CD14-positive monocyte (primary cell): Measurements from ENCODE around the gene LCE1F. TPM values are rescaled to one million over a fixed set of nuclear protein-coding genes. Genes with fewer than 3 reads are reported as not detected.
A peak's percentile ranks its signal among the peaks of the same experiment; 100 is the strongest.

Experiments used
- DNase-seq, 3 donors: peaks; one replicate each; pipeline ENCODE4 v3.0.0-alpha.2; 2011 to 2022
- H2AFZ ChIP-seq: 2 replicates; pipeline ENCODE4 v1.6.0; 2012; ENCODE audit warnings: mild to moderate bottlenecking, low read depth, low read length, inconsistent platforms; ENCODE audit not compliant: insufficient read depth, poor library complexity, severe bottlenecking
- H3K27ac ChIP-seq, 2 donors: 1 replicate in 1 of 2; 2 replicates in 1 of 2; pipeline ENCODE4 v1.5.1; 2012 to 2013; ENCODE audit warnings: low read length in 2 of 2, control low read depth in 1 of 2, inconsistent platforms in 1 of 2, low read depth in 1 of 2, mild to moderate bottlenecking in 1 of 2
- H3K27me3 ChIP-seq, 2 donors: one replicate each; pipeline versions ENCODE4 v1.6.0 to v1.6.1; 2011 to 2013; ENCODE audit warnings: low read length in 2 of 2; ENCODE audit not compliant: control insufficient read depth in 2 of 2, insufficient read depth in 2 of 2
- H3K36me3 ChIP-seq, 2 donors: replicated peaks in 1 of 2; 1 replicate in 1 of 2; 2 replicates in 1 of 2; pipeline versions ENCODE4 v1.5.1 to v1.6.1; 2012 to 2013; ENCODE audit warnings: low read length in 2 of 2, control low read depth in 1 of 2, inconsistent platforms in 1 of 2, mild to moderate bottlenecking in 1 of 2; ENCODE audit not compliant: insufficient read depth in 2 of 2, control insufficient read depth in 1 of 2
- H3K4me1 ChIP-seq, 2 donors: 1 replicate in 1 of 2; 2 replicates in 1 of 2; pipeline versions ENCODE4 v1.5.1 to v1.6.1; 2012 to 2013; ENCODE audit warnings: low read length in 2 of 2, control low read depth in 1 of 2, inconsistent platforms in 1 of 2, mild to moderate bottlenecking in 1 of 2, moderate library complexity in 1 of 2; ENCODE audit not compliant: insufficient read depth in 2 of 2, control insufficient read depth in 1 of 2
- H3K4me2 ChIP-seq: replicated peaks from 2 replicates; pipeline ENCODE3; 2012; ENCODE audit warnings: low read length, moderate library complexity, mild to moderate bottlenecking; ENCODE audit not compliant: poor library complexity, severe bottlenecking; ENCODE audit errors: extremely low read depth
- H3K4me3 ChIP-seq, 3 experiments: fragments of 200-600 bp in 1 of 3; sonication (generic) in 1 of 3; replicated peaks in 1 of 3; 1 replicate in 2 of 3; 2 replicates in 1 of 3; pipeline ENCODE4 v1.5.1; 2011 to 2013; ENCODE audit warnings: low read length in 3 of 3, mild to moderate bottlenecking in 3 of 3, control low read depth in 2 of 3, low read depth in 2 of 3, inconsistent platforms in 1 of 3, moderate library complexity in 1 of 3
- H3K79me2 ChIP-seq: 2 replicates; pipeline ENCODE4 v1.6.0; 2012; ENCODE audit warnings: mild to moderate bottlenecking, control low read depth, inconsistent platforms, low read length, moderate library complexity; ENCODE audit not compliant: insufficient read depth
- H3K9ac ChIP-seq: 2 replicates; pipeline ENCODE4 v1.6.0; 2017; ENCODE audit warnings: low read length, mild to moderate bottlenecking; ENCODE audit not compliant: insufficient read depth, poor library complexity, severe bottlenecking
- H3K9me3 ChIP-seq, 2 donors: replicated peaks in 1 of 2; 1 replicate in 1 of 2; 2 replicates in 1 of 2; pipeline versions ENCODE4 v1.5.1 to v1.6.1; 2012 to 2013; ENCODE audit warnings: low read length in 2 of 2, control low read depth in 1 of 2; ENCODE audit not compliant: control insufficient read depth in 1 of 2, insufficient read depth in 1 of 2
- H4K20me1 ChIP-seq: 2 replicates; pipeline ENCODE4 v1.6.0; 2012; ENCODE audit warnings: mild to moderate bottlenecking, low read length, control low read depth, moderate library complexity; ENCODE audit not compliant: insufficient read depth
- H3K27ac Mint-ChIP-seq, 7 donors: one replicate each; pipeline ENCODE4 v1.8.0; 2020; ENCODE audit warnings: mild to moderate bottlenecking in 7 of 7, mixed read lengths in 7 of 7, moderate library complexity in 6 of 7, inconsistent platforms in 2 of 7
- H3K27me3 Mint-ChIP-seq, 3 donors: one replicate each; pipeline ENCODE4 v1.8.0; 2021 to 2022; ENCODE audit warnings: low read depth in 3 of 3, mild to moderate bottlenecking in 3 of 3, mixed read lengths in 3 of 3, moderate library complexity in 3 of 3, inconsistent platforms in 1 of 3
- H3K36me3 Mint-ChIP-seq, 2 donors: one replicate each; pipeline ENCODE4 v1.8.0; 2020; ENCODE audit warnings: mixed read lengths in 2 of 2, inconsistent platforms in 1 of 2, mild to moderate bottlenecking in 1 of 2
- H3K4me1 Mint-ChIP-seq: one replicate; pipeline ENCODE4 v1.8.0; 2020; ENCODE audit warnings: mild to moderate bottlenecking, mixed read lengths
- H3K4me3 Mint-ChIP-seq, 2 donors: one replicate each; pipeline ENCODE4 v1.8.0; 2020; ENCODE audit warnings: mild to moderate bottlenecking in 2 of 2, mixed read lengths in 2 of 2, moderate library complexity in 1 of 2
- H3K9me3 Mint-ChIP-seq, 7 donors: one replicate each; pipeline ENCODE4 v1.8.0; 2020 to 2022; ENCODE audit warnings: mixed read lengths in 7 of 7, mild to moderate bottlenecking in 6 of 7, moderate library complexity in 6 of 7, inconsistent platforms in 2 of 7
- CTCF ChIP-seq: fragments of 200-600 bp; IDR thresholded peaks from one replicate; pipeline ENCODE4 v1.8.0; 2022; ENCODE audit warnings: antibody characterized with exemption, mild to moderate bottlenecking
- WGBS: methylation state at CpG from one replicate; pipeline ENCODE4 v1.1.5; 2013; ENCODE audit warnings: missing lambda C conversion rate; ENCODE audit not compliant: insufficient coverage; 5-methylcytosine and 5-hydroxymethylcytosine counted together
- intact Hi-C, 2 donors: fragments of 100-400 bp; cut with micrococcal nuclease; formaldehyde crosslinking; loops; one replicate each; pipeline versions ENCODE4 v1.15.0 to v1.15.1; 2023
- polyA plus RNA-seq, 3 donors: library from polyadenylated mRNA; depleted of rRNA in 1 of 3; unstranded in 2 of 3; stranded (reverse) in 1 of 3; fragments of 300-500 nt in 2 of 3; fragments of >200 nt in 1 of 3; fragmentation: Illumina TruSeq in 2 of 3; gene quantifications; 1 replicate in 2 of 3; 2 replicates in 1 of 3; pipeline ENCODE4 v1.2.3, GENCODE V29; 2012 to 2021

LCE1F gene
- polyA plus RNA-seq, 3 donors: not detected

GRCh38 chr1:152811671-152812070, 36.7 kb downstream of the LCE1F start, which contains the start of gene LCE1B:
Gene LCE1B, plus strand, starts transcription at chr1:152811971. Its CDS starts 476 bp downstream, at chr1:152812447.
- H3K4me1 Mint-ChIP-seq: no peaks in the 10 kb centered on the region
- H3K9me3 ChIP-seq: no peaks in the 10 kb centered on the region
- no peak within 1 kb of the TSS for H3K9ac ChIP-seq
- H3K27ac ChIP-seq: no peak within 1 kb of the TSS
- H3K4me3 Mint-ChIP-seq: no peak within 1 kb of the TSS
- no peak within 1 kb of the TSS for H3K4me3 ChIP-seq
- H3K9me3 Mint-ChIP-seq: peaks cover 0 to 3% (median 1%) of the 10 kb centered on the region in 7 donors
- DNase-seq: no peak
- H3K27ac Mint-ChIP-seq: peak within 1 kb of the TSS in 1 of 7 donors; percentile 38
- no peaks in the 10 kb centered on the region for H3K4me1 ChIP-seq
- no peaks in the 10 kb centered on the region for H4K20me1 ChIP-seq
- H3K27me3 Mint-ChIP-seq: peaks cover 4 to 10% (median 6%) of the 10 kb centered on the region in 3 donors
- H3K36me3 ChIP-seq: no peaks in the 10 kb centered on the region
- intact Hi-C loops: no loop called here
- TF ChIP-seq CTCF: no peak
- H3K27me3 ChIP-seq: peaks cover 2 to 3% of the 10 kb centered on the region in 2 donors
- no peaks in the 10 kb centered on the region for H3K79me2 ChIP-seq
- no CpG with 5 or more reads among the region's 2 CpGs for WGBS
- no peaks in the 10 kb centered on the region for H3K36me3 Mint-ChIP-seq
- no peak within 1 kb of the TSS for H2AFZ ChIP-seq
- H3K4me2 ChIP-seq: no peak within 1 kb of the TSS

- Mint-ChIP-seq H3K4me1 (peaks cover 8% of the 10 kb centered on the region), H3K27me3 (peaks cover 4 to 10% (median 4%) of the 10 kb centered on the region in 3 donors), H3K27ac (no peak overlapping the region), H3K36me3 (no peaks in the 10 kb centered on the region), H3K9me3 (peaks cover 0 to 5% (median 0%) of the 10 kb centered on the region in 7 donors), H3K4me3 (no peak overlapping the region)
- TF ChIP-seq CTCF: no peak
- Histone ChIP-seq H3K4me2 (no peak overlapping the region), H4K20me1 (no peaks in the 10 kb centered on the region), H3K4me3 (no peak overlapping the region), H3K27ac (no peak overlapping the region), H3K9me3 (no peaks in the 10 kb centered on the region), H3K36me3 (no peaks in the 10 kb centered on the region), H3K79me2 (no peaks in the 10 kb centered on the region), H3K27me3 (no peaks in the 10 kb centered on the region), H3K9ac (no peak overlapping the region), H3K4me1 (peaks cover 0 to 4% of the 10 kb centered on the region in 2 donors), H2AFZ (no peak overlapping the region)
- DNase-seq: no peak
- WGBS: 100% methylated on average over 5 of the region's 6 CpGs
- intact Hi-C loops: no loop called here
Measured at GRCh38 chr1:152817309-152817708, 42.4 kb downstream of the LCE1F start.
